GM18873 (cell line): ENCODE data around the gene HMGXB3.

Source experiments
- ATAC-seq: cut with Tn5 transposase; IDR thresholded peaks from one replicate; pipeline ENCODE4 v1.9.1; 2021; ENCODE audit warnings: mild to moderate bottlenecking, moderate library complexity, moderate number of reproducible peaks; ENCODE audit not compliant: unreplicated experiment, low FRiP score

Gene HMGXB3

GRCh38 chr5:150000256-150000989 lies at the start of gene HMGXB3, which contains the start of gene TIGD6:
Gene HMGXB3 (plus strand): TSS chr5:150000739. CDS start chr5:150004853, 4,114 bp downstream.
Gene TIGD6 (minus strand): TSS chr5:150000654. CDS start chr5:149996348, 4,306 bp downstream.
- ATAC-seq = peak; percentile 78

- ATAC-seq = no peak
These were observed 49.3 kb upstream of the HMGXB3 start for GRCh38 chr5:149951138-149951749.

- ATAC-seq = no peak
These were observed 47.0 kb upstream of the HMGXB3 start for GRCh38 chr5:149953436-149954121.

- ATAC-seq = no peak
These were observed 45.7 kb upstream of the HMGXB3 start for GRCh38 chr5:149954798-149955197.

GRCh38 chr5:149956685-149957084 lies 43.9 kb upstream of the HMGXB3 start:
- no peak for ATAC-seq

- ATAC-seq = no peak
These were observed 42.7 kb upstream of the HMGXB3 start for GRCh38 chr5:149957855-149958254.

- no peak for ATAC-seq
These were observed 40.9 kb upstream of the HMGXB3 start for GRCh38 chr5:149959406-149960236.

- ATAC-seq = peak; percentile 98
These were observed 40.0 kb upstream of the HMGXB3 start, which contains the start of gene SLC26A2 for GRCh38 chr5:149960272-149961185. Gene SLC26A2 (plus strand): TSS chr5:149960758. CDS start chr5:149977653, 16,895 bp downstream.

GRCh38 chr5:149961186-149961685 lies 39.3 kb upstream of the HMGXB3 start:
- ATAC-seq = no peak

GRCh38 chr5:149961957-149962409 lies 38.6 kb upstream of the HMGXB3 start:
- no peak for ATAC-seq

- no peak for ATAC-seq
These were observed 37.8 kb upstream of the HMGXB3 start for GRCh38 chr5:149962601-149963300.

GRCh38 chr5:149963729-149964128 lies 36.8 kb upstream of the HMGXB3 start:
- no peak for ATAC-seq

GRCh38 chr5:149966946-149967345 lies 33.6 kb upstream of the HMGXB3 start:
- no peak for ATAC-seq

GRCh38 chr5:149969181-149969930 lies 31.2 kb upstream of the HMGXB3 start:
- ATAC-seq = no peak

- ATAC-seq = no peak
These were observed 25.1 kb upstream of the HMGXB3 start for GRCh38 chr5:149975409-149975808.

GRCh38 chr5:149979896-149980295 lies 20.6 kb upstream of the HMGXB3 start:
- no peak for ATAC-seq

GRCh38 chr5:149981206-149981605 lies 19.3 kb upstream of the HMGXB3 start:
- no peak for ATAC-seq

- no peak for ATAC-seq
These were observed 18.0 kb upstream of the HMGXB3 start for GRCh38 chr5:149982505-149982904.
